H1 (cell line): ENCODE results near the gene ZNF488. TPM values are rescaled to one million over a fixed set of nuclear protein-coding genes. Genes with fewer than 3 reads are reported as not detected.

Source experiments
- CTCF ChIA-PET: fragments of 300-600 bp; sonication (Branson Sonifier 250); formaldehyde crosslinking; loops from one replicate; lab custom pipeline; 2021; ENCODE audit not compliant: partially characterized antibody; lab: Charles Lee
- POLR2A ChIA-PET: fragments of 300-600 bp; sonication (Branson Sonifier 250); formaldehyde crosslinking; loops from one replicate; lab custom pipeline; 2021; ENCODE audit warnings: inconsistent platforms; ENCODE audit not compliant: partially characterized antibody; lab: Charles Lee
- DNase-seq, 2 experiments: peaks; one replicate each; pipeline versions ENCODE4 v3.0.0 to v3.0.0-alpha.2; 2010 to 2022; ENCODE audit warnings: low spot score in 2 of 2, low read depth in 1 of 2, mixed read lengths in 1 of 2
- FAIRE-seq: peaks from 2 replicates; lab custom pipeline; 2011; peaks lifted over from hg19 to GRCh38; lab: Jason Lieb, UNC
- H2AFZ ChIP-seq: 2 replicates; pipeline ENCODE4 v1.8.1; 2012; ENCODE audit warnings: low read length, inconsistent platforms
- H2AK5ac ChIP-seq: 2 replicates; pipeline ENCODE4 v1.6.1; 2013; ENCODE audit warnings: low read depth, low read length
- H2BK120ac ChIP-seq: replicated peaks from 2 replicates; pipeline ENCODE3; 2013; ENCODE audit warnings: low read depth, low read length, inconsistent platforms
- H2BK12ac ChIP-seq: 2 replicates; pipeline ENCODE4 v1.6.1; 2013; ENCODE audit warnings: low read depth, low read length
- H2BK15ac ChIP-seq: 2 replicates; pipeline ENCODE4 v1.6.1; 2013; ENCODE audit warnings: low read length
- H2BK20ac ChIP-seq: 2 replicates; pipeline ENCODE4 v1.6.1; 2013; ENCODE audit warnings: low read length
- H2BK5ac ChIP-seq: 2 replicates; pipeline ENCODE4 v1.6.1; 2013; ENCODE audit warnings: low read depth, low read length
- H3K14ac ChIP-seq: 2 replicates; pipeline ENCODE4 v1.6.1; 2013; ENCODE audit warnings: inconsistent platforms; ENCODE audit not compliant: insufficient read length
- H3K18ac ChIP-seq: 2 replicates; pipeline ENCODE4 v1.6.1; 2013; ENCODE audit warnings: low read length; ENCODE audit errors: extremely low read depth
- H3K23ac ChIP-seq: 2 replicates; pipeline ENCODE4 v1.6.1; 2013; ENCODE audit warnings: inconsistent platforms; ENCODE audit not compliant: insufficient read length
- H3K23me2 ChIP-seq: 2 replicates; pipeline ENCODE4 v1.6.1; 2013; ENCODE audit warnings: low read depth, low read length
- H3K27ac ChIP-seq: 2 replicates; pipeline ENCODE4 v1.6.1; 2011; ENCODE audit warnings: low read depth, low read length, inconsistent platforms
- H3K27me3 ChIP-seq, 4 experiments: replicated peaks in 1 of 4; 1 replicate in 1 of 4; 2 replicates in 3 of 4; pipeline versions ENCODE4 v1.6.1 to v1.8.1; 2011 to 2013; ENCODE audit warnings: low read length in 3 of 4, mild to moderate bottlenecking in 3 of 4, inconsistent platforms in 2 of 4, mixed read lengths in 2 of 4, moderate library complexity in 1 of 4; ENCODE audit not compliant: control insufficient read depth in 3 of 4, insufficient read depth in 3 of 4; ENCODE audit errors: extremely low read depth in 1 of 4
- H3K36me3 ChIP-seq, 4 experiments: 2 replicates each; pipeline versions ENCODE4 v1.6.1 to v1.8.1; 2011 to 2013; ENCODE audit warnings: mild to moderate bottlenecking in 4 of 4, low read length in 3 of 4, moderate library complexity in 2 of 4, control low read depth in 1 of 4, inconsistent platforms in 1 of 4; ENCODE audit not compliant: insufficient read depth in 4 of 4, control insufficient read depth in 2 of 4
- H3K4ac ChIP-seq: replicated peaks from 2 replicates; pipeline ENCODE3; 2013; ENCODE audit warnings: low read length, low read depth, mixed read lengths, inconsistent platforms; ENCODE audit not compliant: insufficient read length
- H3K4me1 ChIP-seq, 4 experiments: replicated peaks in 1 of 4; 1 replicate in 1 of 4; 2 replicates in 3 of 4; pipeline versions ENCODE4 v1.6.1 to v1.8.1; 2011 to 2013; ENCODE audit warnings: low read length in 3 of 4, inconsistent platforms in 2 of 4, mixed read lengths in 1 of 4; ENCODE audit not compliant: insufficient read depth in 4 of 4, control insufficient read depth in 3 of 4
- H3K4me2 ChIP-seq, 2 experiments: 2 replicates each; pipeline versions ENCODE4 v1.6.1 to v1.8.1; 2011 to 2013; ENCODE audit warnings: low read depth in 2 of 2, low read length in 2 of 2, control low read depth in 1 of 2, inconsistent platforms in 1 of 2, mild to moderate bottlenecking in 1 of 2; ENCODE audit not compliant: insufficient read depth in 1 of 2
- H3K4me3 ChIP-seq, 4 experiments: fragments of 200-600, 300-600 bp in 1 of 4; sonication (generic), shearing (Covaris generic), sonication (Bioruptor Twin) in 1 of 4; 2 replicates each; pipeline versions ENCODE4 v1.5.1 to v1.8.1; 2011 to 2016; ENCODE audit warnings: low read length in 4 of 4, low read depth in 3 of 4, control low read depth in 2 of 4, inconsistent platforms in 2 of 4, mild to moderate bottlenecking in 2 of 4, mixed read lengths in 1 of 4, moderate library complexity in 1 of 4; ENCODE audit not compliant: insufficient read depth in 2 of 4; ENCODE audit errors: extremely low read depth in 1 of 4
- H3K56ac ChIP-seq: replicated peaks from 2 replicates; pipeline ENCODE3; 2013; ENCODE audit warnings: low read depth, mild to moderate bottlenecking, mixed read lengths, low read length, inconsistent platforms; ENCODE audit not compliant: insufficient read length
- H3K79me1 ChIP-seq: 2 replicates; pipeline ENCODE4 v1.6.1; 2013; ENCODE audit warnings: low read depth, low read length, control low read depth
- H3K79me2 ChIP-seq, 2 experiments: 2 replicates each; pipeline versions ENCODE4 v1.6.1 to v1.8.1; 2012 to 2013; ENCODE audit warnings: low read length in 2 of 2, mild to moderate bottlenecking in 2 of 2, inconsistent platforms in 1 of 2; ENCODE audit not compliant: insufficient read depth in 2 of 2, control insufficient read depth in 1 of 2
- H3K9ac ChIP-seq, 4 experiments: replicated peaks in 1 of 4; 1 replicate in 1 of 4; 2 replicates in 3 of 4; pipeline versions ENCODE4 v1.6.1 to v1.8.1; 2011 to 2013; ENCODE audit warnings: low read depth in 3 of 4, low read length in 3 of 4, control low read depth in 2 of 4, mild to moderate bottlenecking in 2 of 4, moderate library complexity in 2 of 4, inconsistent platforms in 1 of 4; ENCODE audit errors: extremely low read depth in 1 of 4
- H3K9me3 ChIP-seq, 2 experiments: 2 replicates each; pipeline versions ENCODE4 v1.6.1 to v1.8.1; 2012 to 2013; ENCODE audit warnings: mild to moderate bottlenecking in 2 of 2, moderate library complexity in 2 of 2, control low read depth in 1 of 2, inconsistent platforms in 1 of 2, low read depth in 1 of 2, low read length in 1 of 2, mixed read lengths in 1 of 2; ENCODE audit not compliant: insufficient read depth in 2 of 2
- H4K20me1 ChIP-seq, 2 experiments: replicated peaks in 1 of 2; 2 replicates each; pipeline versions ENCODE3 to v1.8.1; 2011 to 2013; ENCODE audit warnings: inconsistent platforms in 2 of 2, low read length in 2 of 2, mild to moderate bottlenecking in 1 of 2; ENCODE audit not compliant: insufficient read depth in 2 of 2, control insufficient read depth in 1 of 2
- H4K5ac ChIP-seq: 2 replicates; pipeline ENCODE4 v1.6.1; 2013; ENCODE audit warnings: low read length, low read depth, mixed read lengths, inconsistent platforms; ENCODE audit not compliant: insufficient read length
- H4K8ac ChIP-seq: 2 replicates; pipeline ENCODE4 v1.8.0; 2013; ENCODE audit warnings: mild to moderate bottlenecking, moderate library complexity, low read length, inconsistent platforms; ENCODE audit not compliant: insufficient read depth; ENCODE audit errors: extremely low read depth
- H4K91ac ChIP-seq: replicated peaks from 2 replicates; pipeline ENCODE3; 2013; ENCODE audit warnings: low read length, mixed read lengths, inconsistent platforms; ENCODE audit not compliant: insufficient read length
- KDM4A ChIP-seq: IDR thresholded peaks from one replicate; pipeline ENCODE4 v1.7.1; 2012; ENCODE audit warnings: low read depth, mild to moderate bottlenecking, moderate library complexity, low read length, inconsistent platforms; ENCODE audit not compliant: severe bottlenecking
- NANOG ChIP-seq: IDR thresholded peaks from 2 replicates; pipeline ENCODE4 v1.6.1; 2011; ENCODE audit warnings: low read length, low read depth, mild to moderate bottlenecking, inconsistent platforms; ENCODE audit not compliant: insufficient read depth, poor library complexity, severe bottlenecking
- RXRA ChIP-seq: IDR thresholded peaks from 2 replicates; pipeline ENCODE4 v1.6.1; 2011; ENCODE audit warnings: low read depth, mild to moderate bottlenecking, low read length, moderate library complexity; ENCODE audit not compliant: insufficient read depth
- SIN3A ChIP-seq, 2 experiments: IDR thresholded peaks in 1 of 2; conservative IDR thresholded peaks in 1 of 2; 2 replicates each; pipeline ENCODE4 v1.6.1; 2011 to 2012; ENCODE audit warnings: low read length in 2 of 2, improper control_type of control experiment in 1 of 2, low read depth in 1 of 2, mild to moderate bottlenecking in 1 of 2
- WGBS, 2 experiments: shearing (Covaris generic) in 1 of 2; methylation state at CpG; one replicate each; pipeline versions ENCODE4 v1.1.6 to v1.1.7; 2013 to 2015; ENCODE audit warnings: low lambda C conversion rate in 2 of 2, mixed read lengths in 2 of 2, inconsistent platforms in 1 of 2, low coverage in 1 of 2, missing lambda C conversion rate in 1 of 2; ENCODE audit not compliant: insufficient replicate concordance in 2 of 2, insufficient coverage in 1 of 2, insufficient read length in 1 of 2; ENCODE audit errors: extremely low coverage in 1 of 2, missing lambda C conversion rate in 1 of 2; 5-methylcytosine and 5-hydroxymethylcytosine counted together
- polyA plus RNA-seq, 7 experiments: library from polyadenylated mRNA; depleted of rRNA in 3 of 7; stranded (reverse) in 5 of 7; unstranded in 2 of 7; fragments of >200 nt in 5 of 7; fragments of 200-250 nt in 2 of 7; gene quantifications; 1 replicate in 5 of 7; 2 replicates in 1 of 7; 4 replicates in 1 of 7; pipeline versions ENCODE4 v1.2.1 to v1.2.3, GENCODE V29; 2011 to 2013; ENCODE audit warnings: missing spikeins in 2 of 7, mixed read lengths in 2 of 7
- total RNA-seq: library from RNA; stranded (reverse); fragmentation: NEBNext Ultra II Directional; extraction: Animal tissue kit (Norgen Biotek cat#: 25700); gene quantifications from 2 replicates; pipeline ENCODE4 v1.2.1, GENCODE V29; 2021

The ZNF488 gene
- total and polyA plus RNA-seq, 2 of the 8 experiments (the other 6 are each of a cell fraction or from before 2014, with no cell fraction given), result 7.9 to 11.4 TPM

DNA sequence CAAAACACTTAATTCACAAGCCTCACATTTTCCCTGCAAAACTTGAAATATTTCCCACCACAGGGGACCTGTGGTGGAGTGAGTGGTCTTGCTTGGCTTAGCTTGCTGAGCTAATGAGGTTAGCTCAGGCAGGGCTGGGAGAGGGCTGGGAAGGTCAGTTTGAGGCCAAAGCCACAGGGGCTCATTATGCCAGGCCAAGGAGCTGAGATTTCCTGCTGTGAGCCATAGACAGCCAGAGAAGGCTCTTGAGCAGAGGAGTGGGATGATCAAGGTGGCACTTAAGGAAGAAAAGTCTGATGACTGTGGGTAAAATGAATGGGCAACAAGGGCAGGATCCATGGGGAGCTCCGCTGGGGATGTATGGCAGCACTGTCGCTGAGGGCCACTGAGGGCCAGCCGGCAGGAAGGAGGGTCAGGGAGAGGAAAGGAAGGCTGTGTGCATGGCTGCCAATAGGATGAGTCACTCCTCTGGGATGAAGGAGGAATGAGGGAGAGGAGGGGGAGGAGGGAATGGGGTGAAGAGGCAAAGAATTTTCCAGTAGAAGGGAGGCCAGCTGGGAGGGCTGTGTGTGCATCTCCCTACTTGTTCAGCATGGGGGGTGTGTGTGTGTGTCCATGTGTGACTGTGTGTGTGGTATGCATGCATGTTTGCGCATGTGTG, 18.7 kb upstream of the ZNF488 start:
- H2BK15ac ChIP-seq, result peak overlapping the region; percentile 99
- no peak overlapping the region for H2BK120ac ChIP-seq
- H4K20me1 ChIP-seq, result no peaks in the 10 kb centered on the region
- peak; percentile 51 to 68 for DNase-seq
- H3K27ac ChIP-seq, result 0 out of 2 replicates have a peak overlapping the region, but pooled peaks have one; percentile 32
- H3K4me2 ChIP-seq, result peak overlapping the region; percentile 34 to 48; a peak in 3 of 4 replicates
- H3K4me1 ChIP-seq, result peaks cover 7 to 27% (median 20%) of the 10 kb centered on the region in 4 experiments
- H3K18ac ChIP-seq, result peak overlapping the region; percentile 95
- ChIA-PET CTCF (interaction anchor here (1.1 to 4.2 kb wide), 5 partner anchors 25 to 48 kb away, joined by 3 to 25 read pairs (median 8); no protein-coding TSS in a partner anchor), POLR2A (interaction anchor here (1.4 to 2.7 kb wide), 3 partner anchors 10 to 30 kb away, joined by 4 to 13 read pairs (median 4); partner anchors contain the start of gene ZNF488)
- H3K79me1 ChIP-seq, result no peaks in the 10 kb centered on the region
- no peak overlapping the region for H3K14ac ChIP-seq
- no peak overlapping the region for H3K4ac ChIP-seq
- FAIRE-seq, result no peak
- H3K4me3 ChIP-seq, result no peak overlapping the region
- no peak overlapping the region for H3K56ac ChIP-seq
- H2BK20ac ChIP-seq, result peak overlapping the region; percentile 99; the same call in 1 of the 2 replicates
- H4K8ac ChIP-seq, result no peak overlapping the region
- H3K36me3 ChIP-seq, result no peaks in the 10 kb centered on the region
- no peak overlapping the region; a peak in 1 of 7 replicates for H3K9ac ChIP-seq
- H3K23me2 ChIP-seq, result no peaks in the 10 kb centered on the region
- H2AK5ac ChIP-seq, result peak overlapping the region; percentile 96; the same call in 1 of the 2 replicates
- 38% methylated on average over 4 of the region's 4 CpGs; no CpG with 5 or more reads in 1 of the 2 experiments for WGBS, 2 experiments
- peak overlapping the region; percentile 98; the same call in 1 of the 2 replicates for H2BK12ac ChIP-seq
- H3K9me3 ChIP-seq, result no peaks in the 10 kb centered on the region
- no peaks in the 10 kb centered on the region for H3K79me2 ChIP-seq
- peak overlapping the region; percentile 99 for H4K91ac ChIP-seq
- no peak overlapping the region for H4K5ac ChIP-seq
- no peak overlapping the region for H2AFZ ChIP-seq
- H3K23ac ChIP-seq, result no peak overlapping the region
- peak overlapping the region; percentile 96; the same call in 1 of the 2 replicates for H2BK5ac ChIP-seq
- no peaks in the 10 kb centered on the region; a peak in 1 of 7 replicates for H3K27me3 ChIP-seq
- TF ChIP-seq SIN3A (conservative IDR thresholded peaks at IDR 0.05 in 1 of 2, IDR thresholded peaks at IDR 0.05 in 1 of 2; ENCODE audit: low read depth in 1 of 2, low read length in 2 of 2) (no peak), NANOG (no peak), RXRA (peak; percentile 92), KDM4A (no peak)
